LNCAP (cell line): Measurements from ENCODE around the gene LGALS9.

Experiments used
- TF ChIP-seq, protein P1 (sequence below): fragments of 450-650 bp; IDR thresholded peaks from 2 replicates; pipeline ENCODE4 v1.5.1; 2017; ENCODE audit warnings: mild to moderate bottlenecking

LGALS9 gene

DNA sequence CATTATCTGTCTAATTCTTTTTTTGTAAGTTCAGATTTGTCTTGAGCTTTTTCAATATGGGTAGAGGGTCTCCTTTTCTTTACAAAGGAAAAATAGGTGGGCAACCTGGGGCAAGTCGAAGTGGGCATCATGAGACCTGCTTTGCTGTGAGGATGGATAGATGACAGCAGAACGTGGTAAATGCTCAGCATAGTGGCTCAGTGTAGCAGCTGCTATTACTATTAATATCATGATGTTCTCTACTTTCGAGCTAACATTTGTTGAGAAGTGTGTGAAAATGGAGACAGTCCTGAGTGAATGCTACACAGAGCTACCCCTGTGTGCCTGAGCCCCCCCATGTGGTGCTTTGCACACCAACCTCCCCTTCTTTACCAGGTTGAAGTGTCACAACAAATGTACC is 39.0 kb upstream of the LGALS9 start:
- TF ChIP-seq, protein P1, sequence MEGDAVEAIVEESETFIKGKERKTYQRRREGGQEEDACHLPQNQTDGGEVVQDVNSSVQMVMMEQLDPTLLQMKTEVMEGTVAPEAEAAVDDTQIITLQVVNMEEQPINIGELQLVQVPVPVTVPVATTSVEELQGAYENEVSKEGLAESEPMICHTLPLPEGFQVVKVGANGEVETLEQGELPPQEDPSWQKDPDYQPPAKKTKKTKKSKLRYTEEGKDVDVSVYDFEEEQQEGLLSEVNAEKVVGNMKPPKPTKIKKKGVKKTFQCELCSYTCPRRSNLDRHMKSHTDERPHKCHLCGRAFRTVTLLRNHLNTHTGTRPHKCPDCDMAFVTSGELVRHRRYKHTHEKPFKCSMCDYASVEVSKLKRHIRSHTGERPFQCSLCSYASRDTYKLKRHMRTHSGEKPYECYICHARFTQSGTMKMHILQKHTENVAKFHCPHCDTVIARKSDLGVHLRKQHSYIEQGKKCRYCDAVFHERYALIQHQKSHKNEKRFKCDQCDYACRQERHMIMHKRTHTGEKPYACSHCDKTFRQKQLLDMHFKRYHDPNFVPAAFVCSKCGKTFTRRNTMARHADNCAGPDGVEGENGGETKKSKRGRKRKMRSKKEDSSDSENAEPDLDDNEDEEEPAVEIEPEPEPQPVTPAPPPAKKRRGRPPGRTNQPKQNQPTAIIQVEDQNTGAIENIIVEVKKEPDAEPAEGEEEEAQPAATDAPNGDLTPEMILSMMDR: no peak

DNA sequence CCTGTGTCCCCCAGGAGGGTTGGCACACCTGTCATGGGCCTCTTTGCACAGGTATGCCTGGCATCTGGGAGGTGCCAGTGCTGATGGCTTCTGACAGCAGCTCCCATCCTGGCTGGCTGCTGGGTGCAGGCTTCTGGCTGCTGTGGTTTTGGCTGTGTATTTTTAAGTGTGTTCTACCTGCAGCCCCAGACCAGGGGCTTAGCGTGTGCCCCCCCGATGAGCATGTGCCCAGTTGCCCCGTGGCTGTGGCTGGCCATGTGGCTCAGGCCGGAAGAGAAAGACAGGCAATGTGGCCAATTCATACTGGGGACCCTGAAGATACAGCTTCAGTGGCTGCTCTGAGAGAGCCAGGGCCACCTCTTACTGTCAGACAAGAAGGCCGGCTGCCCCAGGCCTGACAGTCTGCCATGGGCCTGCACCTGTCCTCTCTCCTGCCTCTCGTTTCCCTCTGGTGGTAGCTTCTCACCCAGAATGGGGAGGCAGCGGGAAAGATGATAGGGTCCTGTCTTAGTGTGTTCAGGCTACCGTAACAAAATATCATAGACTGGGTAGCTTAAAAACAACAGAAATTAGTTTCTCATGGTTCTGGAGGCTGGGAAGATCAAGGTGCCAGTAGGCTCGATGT is 37.6 kb upstream of the LGALS9 start:
- TF ChIP-seq, protein P1: no peak

DNA sequence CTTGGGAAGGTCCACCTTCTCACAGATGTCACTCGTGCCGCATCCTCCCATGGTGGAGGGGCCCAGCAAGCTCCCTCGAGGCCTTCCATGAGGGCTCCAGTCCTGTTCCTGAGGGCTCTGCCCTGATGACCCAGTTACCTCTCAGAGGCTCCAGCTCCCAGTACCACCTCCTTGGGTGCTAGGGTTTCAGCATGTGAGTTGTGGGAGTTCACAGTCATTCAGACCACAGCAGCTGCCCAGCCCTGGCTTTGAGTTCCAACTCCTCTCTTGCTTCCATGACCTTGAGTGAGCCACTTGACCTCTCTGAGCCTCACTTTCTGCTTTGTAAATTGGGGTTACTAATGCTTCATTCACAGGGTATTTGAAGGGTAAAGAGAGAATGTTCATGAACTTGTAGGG is 37.1 kb upstream of the LGALS9 start:
- TF ChIP-seq, protein P1: no peak

DNA sequence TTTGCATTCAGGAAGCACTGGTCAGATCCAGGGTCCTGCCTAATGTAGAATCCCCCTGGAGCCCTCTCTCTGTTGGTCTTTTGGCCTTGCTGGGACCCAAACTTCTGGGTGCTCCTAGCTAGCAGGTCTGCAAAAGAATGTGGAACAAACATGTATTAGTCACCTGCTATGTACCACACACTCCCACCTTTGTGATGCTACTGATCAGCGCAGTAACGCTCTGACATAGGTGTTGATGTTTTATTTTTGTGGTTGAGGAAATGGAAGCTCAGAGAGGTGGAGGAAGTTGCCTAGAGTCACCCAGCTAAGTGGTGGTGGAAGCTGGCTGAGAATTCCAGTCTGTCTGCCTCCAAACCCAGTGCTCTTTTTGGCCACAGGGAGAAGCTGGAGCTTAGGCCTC is 35.8 kb upstream of the LGALS9 start:
- TF ChIP-seq, protein P1: no peak

- TF ChIP-seq, protein P1: no peak
Measured at GRCh38 chr17:27596096-27596495, 34.9 kb upstream of the LGALS9 start.

- TF ChIP-seq, protein P1: no peak
Measured at GRCh38 chr17:27596566-27597187, 34.3 kb upstream of the LGALS9 start.

DNA sequence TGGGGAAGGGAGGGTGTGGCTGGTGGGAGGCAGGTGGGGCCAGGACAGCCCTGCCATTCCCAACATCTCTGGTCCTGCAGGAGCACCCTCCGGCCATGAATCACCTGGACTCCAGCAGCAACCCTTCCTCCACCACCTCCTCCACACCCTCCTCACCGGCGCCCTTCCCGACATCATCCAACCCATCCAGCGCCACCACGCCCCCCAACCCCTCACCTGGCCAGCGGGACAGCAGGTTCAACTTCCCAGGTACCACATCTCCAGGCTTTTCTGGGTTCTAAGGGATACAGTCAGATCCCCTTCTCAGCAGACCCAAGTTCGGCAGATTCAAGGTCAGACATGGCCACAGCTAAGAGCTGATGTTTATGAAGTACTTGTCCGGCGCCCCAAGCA is 33.8 kb upstream of the LGALS9 start:
- TF ChIP-seq, protein P1: no peak
